OCI-LY7 (cell line): Measurements from ENCODE around the gene ADCK2. TPM values are rescaled to one million over a fixed set of nuclear protein-coding genes. Genes with fewer than 3 reads are reported as not detected.
"Not testable (repeated sequence)": the region's sequence is repeated elsewhere in the genome, so short reads cannot be mapped to it uniquely, and the experiment has no call there.

ENCODE experiments used
- BruUV-seq: library from RNA; stranded (reverse); fragments of 400-500 nt; replicated peaks from 2 replicates; lab custom pipeline; 2021; lab: Mats Ljungman, UMichigan
- CTCF ChIA-PET: fragments of 300-600 bp; sonication (Branson Sonifier 250); formaldehyde crosslinking; loops from one replicate; lab custom pipeline; 2022; ENCODE audit warnings: antibody characterized with exemption; ENCODE audit not compliant: unreplicated experiment; lab: Charles Lee
- POLR2A ChIA-PET: fragments of 300-600 bp; sonication (Branson Sonifier 250); formaldehyde crosslinking; loops from one replicate; lab custom pipeline; 2022; ENCODE audit warnings: antibody characterized with exemption; lab: Charles Lee
- DNase-seq: peaks from one replicate; pipeline ENCODE4 v3.0.0-alpha.2; 2015; ENCODE audit warnings: low spot score
- H2AFZ ChIP-seq: fragments of 200-600 bp; sonication (generic), shearing (Covaris generic); 2 replicates; pipeline ENCODE4 v1.6.1; 2014; ENCODE audit warnings: mild to moderate bottlenecking, antibody characterized with exemption, low read length, moderate library complexity
- H3K27ac ChIP-seq: fragments of 200-600 bp; sonication (generic); 2 replicates; pipeline ENCODE4 v1.5.1; 2014; ENCODE audit warnings: mixed run types, low read depth, mild to moderate bottlenecking, moderate library complexity, low read length, inconsistent platforms; ENCODE audit not compliant: poor library complexity, severe bottlenecking
- H3K36me3 ChIP-seq: fragments of 200-600 bp; sonication (generic); 2 replicates; pipeline ENCODE4 v1.6.1; 2014; ENCODE audit warnings: mild to moderate bottlenecking, antibody characterized with exemption, low read length, moderate library complexity, mixed read lengths; ENCODE audit not compliant: insufficient read depth
- H3K4me1 ChIP-seq: fragments of 200-600 bp; sonication (generic); 2 replicates; pipeline ENCODE4 v1.5.1; 2014; ENCODE audit warnings: mild to moderate bottlenecking, low read length; ENCODE audit not compliant: insufficient read depth, poor library complexity, severe bottlenecking
- H3K4me2 ChIP-seq: fragments of 200-600 bp; sonication (generic); 2 replicates; pipeline ENCODE4 v1.6.1; 2014; ENCODE audit warnings: mild to moderate bottlenecking, low read length
- H3K4me3 ChIP-seq: fragments of 200-600 bp; sonication (generic); 2 replicates; pipeline ENCODE4 v1.5.1; 2014; ENCODE audit warnings: mild to moderate bottlenecking, low read depth, low read length; ENCODE audit not compliant: poor library complexity, severe bottlenecking
- H3K79me2 ChIP-seq: fragments of 200-600 bp; sonication (generic); 2 replicates; pipeline ENCODE4 v1.6.1; 2016; ENCODE audit warnings: low read depth, mild to moderate bottlenecking, low read length, moderate library complexity, mixed read lengths; ENCODE audit not compliant: insufficient read depth
- H3K9me2 ChIP-seq: fragments of 200-600 bp; sonication (generic); 2 replicates; pipeline ENCODE4 v1.6.1; 2016; ENCODE audit warnings: mild to moderate bottlenecking, low read length, mixed read lengths; ENCODE audit not compliant: insufficient read depth
- H3K9me3 ChIP-seq: fragments of 200-600 bp; sonication (generic); 2 replicates; pipeline ENCODE4 v1.6.1; 2014; ENCODE audit warnings: mild to moderate bottlenecking, mixed run types, low read length, mixed read lengths
- H4K20me1 ChIP-seq: fragments of 200-600 bp; sonication (generic); 2 replicates; pipeline ENCODE4 v1.6.1; 2014; ENCODE audit warnings: mild to moderate bottlenecking, antibody characterized with exemption, low read length, moderate library complexity, mixed read lengths; ENCODE audit not compliant: insufficient read depth
- CTCF ChIP-seq: fragments of 200-600 bp; sonication (generic); conservative IDR thresholded peaks from 2 replicates; pipeline ENCODE4 v1.5.1; 2014; ENCODE audit warnings: mild to moderate bottlenecking, antibody characterized with exemption, low read length, moderate library complexity, mixed read lengths
- EZH2phosphoT487 ChIP-seq: fragments of 200-600 bp; sonication (generic); IDR thresholded peaks from 2 replicates; pipeline ENCODE4 v1.6.1; 2018; ENCODE audit warnings: low read depth, borderline replicate concordance, mild to moderate bottlenecking, mixed run types, antibody characterized with exemption, low read length, moderate library complexity, mixed read lengths
- intact Hi-C: fragments of 100-400 bp; cut with micrococcal nuclease; formaldehyde crosslinking; loops from one replicate; pipeline ENCODE4 v1.10.0; 2022; ENCODE audit not compliant: unreplicated experiment
- total RNA-seq, 2 experiments: library from RNA; depleted of rRNA in 1 of 2; stranded (reverse); fragments of >200 nt in 1 of 2; shearing (Covaris generic) in 1 of 2; gene quantifications; 2 replicates each; pipeline ENCODE4 v1.2.3, GENCODE V29; 2014 to 2022

Gene ADCK2
- total RNA-seq, 2 experiments from 2014 or later, result 45.8 to 60.2 TPM

- Histone ChIP-seq H3K9me2 (no peaks in the 10 kb centered on the region), H3K4me3 (peak overlapping the region; percentile 81), H3K27ac (peak overlapping the region; percentile 98), H3K9me3 (no peaks in the 10 kb centered on the region), H3K36me3 (peaks cover 41% of the 10 kb centered on the region), H4K20me1 (no peaks in the 10 kb centered on the region), H3K4me1 (peaks cover 61% of the 10 kb centered on the region), H2AFZ (no peak overlapping the region; the same call in 1 of the 2 replicates), H3K4me2 (peak overlapping the region; percentile 100), H3K79me2 (peaks cover 39% of the 10 kb centered on the region)
- DNase-seq, result peak; percentile 17
- BruUV-seq, result no TSS peak
- ChIA-PET POLR2A (interaction anchor here (0.7 to 4.5 kb wide), 6 partner anchors 11 to 27 kb away, joined by 3 to 26 read pairs (median 5); partner anchors contain the start of gene NDUFB2), CTCF (no interaction called here)
- intact Hi-C loops, result loop anchor here (2.0 to 10.0 kb wide), 4 partner anchors 137 to 1321 kb away; partner anchors contain the start of genes BRAF and LUC7L2
- TF ChIP-seq EZH2phosphoT487, result no peak
- no peak for TF ChIP-seq CTCF
These were observed 3.0 kb downstream of the ADCK2 start for GRCh38 chr7:140675726-140676125.

GRCh38 chr7:140676306-140676705 lies 3.6 kb downstream of the ADCK2 start:
- DNase-seq, result peak; percentile 77
- BruUV-seq, result no TSS peak
- TF ChIP-seq CTCF (no peak), EZH2phosphoT487 (no peak)
- Histone ChIP-seq H3K4me3 (peak overlapping the region; percentile 81), H3K4me2 (peak overlapping the region; percentile 100), H3K9me3 (no peaks in the 10 kb centered on the region), H3K36me3 (peaks cover 46% of the 10 kb centered on the region), H3K4me1 (peaks cover 55% of the 10 kb centered on the region), H3K27ac (peak overlapping the region; percentile 98), H3K79me2 (peaks cover 39% of the 10 kb centered on the region), H4K20me1 (no peaks in the 10 kb centered on the region), H2AFZ (no peak overlapping the region; the same call in 1 of the 2 replicates), H3K9me2 (no peaks in the 10 kb centered on the region)
- POLR2A ChIA-PET, result interaction anchor here (0.7 to 4.5 kb wide), 4 partner anchors 11 to 27 kb away, joined by 3 to 26 read pairs (median 3); no protein-coding TSS in a partner anchor
- CTCF ChIA-PET, result no interaction called here
- intact Hi-C loops, result loop anchor here (5.0 to 10.0 kb wide), 3 partner anchors 136 to 1322 kb away; partner anchors contain the start of gene LUC7L2

GRCh38 chr7:140676956-140677355 lies 4.2 kb downstream of the ADCK2 start:
- CTCF ChIA-PET, H2AFZ ChIP-seq, H4K20me1 ChIP-seq, BruUV-seq, DNase-seq, H3K9me3 ChIP-seq, H3K9me2 ChIP-seq: not testable (repeated sequence)
- Histone ChIP-seq H3K4me3 (peak overlapping the region; percentile 81), H3K27ac (peak overlapping the region; percentile 98), H3K4me1 (peaks cover 49% of the 10 kb centered on the region), H3K36me3 (peaks cover 52% of the 10 kb centered on the region), H3K79me2 (peaks cover 39% of the 10 kb centered on the region), H3K4me2 (peak overlapping the region; percentile 100)
- POLR2A ChIA-PET, result interaction anchor here (0.6 to 4.5 kb wide), 3 partner anchors 10 to 407 kb away, joined by 3 to 26 read pairs (median 3); no protein-coding TSS in a partner anchor
- intact Hi-C loops, result loop anchor here (5.0 to 10.0 kb wide), 3 partner anchors 135 to 1322 kb away; partner anchors contain the start of gene LUC7L2
